ENCODE data around the gene KCTD18. TPM values are rescaled to one million over a fixed set of nuclear protein-coding genes. Genes with fewer than 3 reads are reported as not detected.

KCTD18 gene
- total RNA-seq, 1 donor from 2014 or later, result 15.8 TPM

Other genes with a start within 250 kb of the KCTD18 start
- gene SPATS2L, start 203.4 kb downstream of the KCTD18 start, total RNA-seq, result 35.1 and 38.0 TPM in 2 replicates
- gene SGO2, start 16.1 kb upstream of the KCTD18 start, total RNA-seq, result 20.5 and 20.9 TPM in 2 replicates
- gene AOX1, start 75.9 kb upstream of the KCTD18 start, total RNA-seq, result 0.05 TPM in 1 of 2 replicates, not detected in the other